Osteoblast (primary cell): Measurements from ENCODE around the gene C5orf15. TPM values are rescaled to one million over a fixed set of nuclear protein-coding genes. Genes with fewer than 3 reads are reported as not detected.

Experiments used
- DNase-seq: peaks from one replicate; pipeline ENCODE4 v3.0.0; 2011; ENCODE audit warnings: low spot score, mixed read lengths; ENCODE audit not compliant: insufficient read length; ENCODE audit errors: missing footprints
- H2AFZ ChIP-seq: 2 replicates; pipeline ENCODE4 v1.6.0; 2011; ENCODE audit warnings: mild to moderate bottlenecking, low read length
- H3K27ac ChIP-seq: 2 replicates; pipeline ENCODE4 v1.5.1; 2011; ENCODE audit warnings: mild to moderate bottlenecking, low read depth, low read length, moderate library complexity
- H3K27me3 ChIP-seq: 2 replicates; pipeline ENCODE4 v1.6.0; 2012; ENCODE audit warnings: mild to moderate bottlenecking, control low read depth, inconsistent platforms, low read length, moderate library complexity; ENCODE audit not compliant: insufficient read depth
- H3K36me3 ChIP-seq: 2 replicates; pipeline ENCODE4 v1.5.1; 2011; ENCODE audit warnings: mild to moderate bottlenecking, low read length, control low read depth, moderate library complexity; ENCODE audit not compliant: insufficient read depth
- H3K4me1 ChIP-seq: 2 replicates; pipeline ENCODE4 v1.5.1; 2011; ENCODE audit warnings: mild to moderate bottlenecking, low read length, control low read depth, moderate library complexity; ENCODE audit not compliant: insufficient read depth
- H3K4me2 ChIP-seq: 2 replicates; pipeline ENCODE4 v1.6.0; 2011; ENCODE audit warnings: mild to moderate bottlenecking, low read length; ENCODE audit not compliant: insufficient read depth
- H3K4me3 ChIP-seq: fragments of 200-600 bp; sonication (generic); 3 replicates; pipeline ENCODE4 v1.5.1; 2012; ENCODE audit warnings: mild to moderate bottlenecking, low read length, inconsistent platforms; ENCODE audit not compliant: insufficient read depth
- H3K79me2 ChIP-seq: 2 replicates; pipeline ENCODE4 v1.6.0; 2012; ENCODE audit warnings: mild to moderate bottlenecking, low read length, control low read depth, inconsistent platforms; ENCODE audit not compliant: insufficient read depth
- H3K9me3 ChIP-seq: 2 replicates; pipeline ENCODE4 v1.5.1; 2011; ENCODE audit warnings: low read depth, low read length, control low read depth
- H4K20me1 ChIP-seq: 2 replicates; pipeline ENCODE4 v1.6.0; 2012; ENCODE audit warnings: mild to moderate bottlenecking, low read length, control low read depth; ENCODE audit not compliant: insufficient read depth
- total RNA-seq: library from RNA; depleted of rRNA; stranded (reverse); fragments of >200 nt; gene quantifications from 2 replicates; pipeline ENCODE4 v1.2.3, GENCODE V29; 2012
- TF ChIP-seq, protein P1 (sequence below): IDR thresholded peaks from 2 replicates; pipeline ENCODE4 v1.5.1; 2011; ENCODE audit warnings: mild to moderate bottlenecking, low read depth, low read length, moderate library complexity; ENCODE audit errors: extremely low read depth

C5orf15 gene
- total RNA-seq, 1 donor: 68.4 TPM

DNA sequence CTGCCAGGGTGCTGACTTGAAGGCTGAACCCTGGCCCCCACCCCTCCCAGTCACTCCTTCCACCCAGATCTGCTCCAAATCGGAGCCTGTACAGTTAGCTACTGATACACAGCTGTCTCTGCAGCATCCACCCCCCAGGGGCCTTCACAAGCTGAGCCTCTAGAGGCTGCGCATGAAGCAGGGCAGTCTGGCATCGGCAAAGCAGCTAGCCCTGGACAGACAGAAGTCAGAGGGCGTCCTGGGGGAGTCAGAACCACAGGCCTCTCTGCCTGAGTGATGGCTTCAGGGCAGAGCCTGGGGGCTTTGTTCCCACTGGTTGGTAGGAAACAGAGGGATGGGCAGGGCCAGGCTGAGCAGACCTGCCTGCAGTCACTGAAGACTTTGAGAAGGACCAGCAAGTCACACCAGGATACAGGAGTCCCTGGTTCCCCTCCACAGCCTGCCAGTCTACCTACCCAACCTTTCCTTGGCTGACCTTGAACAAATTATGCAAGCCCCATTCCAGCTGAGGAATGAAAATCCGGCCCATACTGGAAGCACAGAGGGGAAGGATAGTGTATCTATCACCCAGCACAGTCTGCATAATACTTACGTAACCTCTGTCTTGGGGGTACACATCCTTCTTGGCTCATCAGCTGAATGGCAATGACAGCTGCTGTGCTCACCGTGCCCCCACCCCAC lies 27.6 kb upstream of the C5orf15 start:
- peak overlapping the region; percentile 12 for H3K4me2 ChIP-seq
- no peak overlapping the region for H2AFZ ChIP-seq
- H3K4me3 ChIP-seq: no peak overlapping the region
- H3K36me3 ChIP-seq: peaks cover 18% of the 10 kb centered on the region
- no peaks in the 10 kb centered on the region for H3K27me3 ChIP-seq
- H4K20me1 ChIP-seq: peaks cover 89% of the 10 kb centered on the region
- DNase-seq: no peak
- no peaks in the 10 kb centered on the region for H3K9me3 ChIP-seq
- TF ChIP-seq, protein P1, sequence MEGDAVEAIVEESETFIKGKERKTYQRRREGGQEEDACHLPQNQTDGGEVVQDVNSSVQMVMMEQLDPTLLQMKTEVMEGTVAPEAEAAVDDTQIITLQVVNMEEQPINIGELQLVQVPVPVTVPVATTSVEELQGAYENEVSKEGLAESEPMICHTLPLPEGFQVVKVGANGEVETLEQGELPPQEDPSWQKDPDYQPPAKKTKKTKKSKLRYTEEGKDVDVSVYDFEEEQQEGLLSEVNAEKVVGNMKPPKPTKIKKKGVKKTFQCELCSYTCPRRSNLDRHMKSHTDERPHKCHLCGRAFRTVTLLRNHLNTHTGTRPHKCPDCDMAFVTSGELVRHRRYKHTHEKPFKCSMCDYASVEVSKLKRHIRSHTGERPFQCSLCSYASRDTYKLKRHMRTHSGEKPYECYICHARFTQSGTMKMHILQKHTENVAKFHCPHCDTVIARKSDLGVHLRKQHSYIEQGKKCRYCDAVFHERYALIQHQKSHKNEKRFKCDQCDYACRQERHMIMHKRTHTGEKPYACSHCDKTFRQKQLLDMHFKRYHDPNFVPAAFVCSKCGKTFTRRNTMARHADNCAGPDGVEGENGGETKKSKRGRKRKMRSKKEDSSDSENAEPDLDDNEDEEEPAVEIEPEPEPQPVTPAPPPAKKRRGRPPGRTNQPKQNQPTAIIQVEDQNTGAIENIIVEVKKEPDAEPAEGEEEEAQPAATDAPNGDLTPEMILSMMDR: no peak
- no peak overlapping the region for H3K27ac ChIP-seq
- peaks cover 38% of the 10 kb centered on the region for H3K4me1 ChIP-seq
- peaks cover 99% of the 10 kb centered on the region for H3K79me2 ChIP-seq

GRCh38 chr5:133995341-133995740 lies 26.9 kb upstream of the C5orf15 start:
- Histone ChIP-seq H3K79me2 (peaks cover 99% of the 10 kb centered on the region), H3K4me1 (peaks cover 38% of the 10 kb centered on the region), H3K27me3 (no peaks in the 10 kb centered on the region), H3K9me3 (no peaks in the 10 kb centered on the region), H3K36me3 (peaks cover 19% of the 10 kb centered on the region), H3K4me3 (no peak overlapping the region), H3K27ac (peak overlapping the region; percentile 11), H4K20me1 (peaks cover 87% of the 10 kb centered on the region), H2AFZ (no peak overlapping the region), H3K4me2 (peak overlapping the region; percentile 12)
- TF ChIP-seq, protein P1: no peak
- no peak for DNase-seq

DNA sequence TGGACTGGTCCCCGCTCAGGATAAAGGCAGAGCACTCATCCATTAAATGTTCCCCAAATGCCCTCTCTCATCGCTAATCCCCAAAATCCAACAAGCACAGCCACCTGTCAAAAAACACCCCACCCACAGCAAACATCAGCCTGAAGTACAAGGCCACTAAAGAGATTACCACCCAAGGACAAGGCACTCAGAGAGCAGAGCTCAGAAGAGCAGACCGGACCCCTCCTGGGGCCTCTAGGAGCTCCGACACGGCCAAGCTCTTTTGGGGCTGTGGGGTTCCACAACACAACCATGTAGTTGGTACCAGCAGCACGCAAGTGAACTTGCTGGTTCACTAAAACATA lies 26.5 kb upstream of the C5orf15 start:
- TF ChIP-seq, protein P1: no peak
- H3K36me3 ChIP-seq: peaks cover 21% of the 10 kb centered on the region
- H3K4me3 ChIP-seq: no peak overlapping the region
- peak overlapping the region; percentile 12 for H3K4me2 ChIP-seq
- H3K79me2 ChIP-seq: peaks cover 99% of the 10 kb centered on the region
- peaks cover 87% of the 10 kb centered on the region for H4K20me1 ChIP-seq
- H2AFZ ChIP-seq: no peak overlapping the region
- DNase-seq: no peak
- peak overlapping the region; percentile 11 for H3K27ac ChIP-seq
- no peaks in the 10 kb centered on the region for H3K27me3 ChIP-seq
- no peaks in the 10 kb centered on the region for H3K9me3 ChIP-seq
- peaks cover 38% of the 10 kb centered on the region for H3K4me1 ChIP-seq

DNA sequence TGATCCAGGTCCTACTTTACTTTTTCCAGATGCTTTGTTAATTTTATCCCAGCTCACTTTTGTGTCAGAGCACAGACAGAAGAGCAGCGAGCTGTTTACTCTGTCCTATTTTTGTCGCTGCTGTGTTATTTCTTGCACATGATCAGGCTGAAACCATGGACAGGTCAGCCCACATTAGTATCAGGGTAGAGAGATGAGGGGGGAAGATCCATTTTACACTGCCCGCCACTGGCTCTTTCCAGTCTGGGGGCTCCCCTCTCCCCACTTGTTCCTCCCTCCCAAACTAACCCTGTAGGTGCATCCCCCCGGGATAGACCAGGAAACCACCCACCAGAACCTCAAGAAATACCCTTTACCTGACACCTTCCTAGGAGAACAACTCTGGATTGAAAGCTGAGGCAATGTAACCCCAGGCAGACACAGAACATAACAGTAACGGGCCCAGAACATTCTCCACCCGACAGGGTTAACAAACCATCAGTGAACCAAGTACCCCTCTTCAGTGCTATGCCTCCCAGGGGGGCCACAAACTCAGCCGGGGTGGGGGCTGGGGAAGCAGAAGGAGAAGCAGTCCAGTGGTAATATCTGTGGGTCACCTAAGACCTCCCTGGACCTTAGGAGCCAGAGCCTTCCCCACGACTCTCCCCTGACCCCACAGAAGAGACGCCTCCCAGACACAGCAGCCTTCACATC lies 26.0 kb upstream of the C5orf15 start:
- Histone ChIP-seq H3K9me3 (no peaks in the 10 kb centered on the region), H3K27me3 (no peaks in the 10 kb centered on the region), H3K36me3 (peaks cover 22% of the 10 kb centered on the region), H2AFZ (no peak overlapping the region), H4K20me1 (peaks cover 83% of the 10 kb centered on the region), H3K4me1 (peaks cover 38% of the 10 kb centered on the region), H3K79me2 (peaks cover 99% of the 10 kb centered on the region), H3K4me3 (no peak overlapping the region), H3K27ac (peak overlapping the region; percentile 20), H3K4me2 (no peak overlapping the region)
- TF ChIP-seq, protein P1: no peak
- DNase-seq: no peak
